Measurements from ENCODE around the gene ZNF324. TPM values are rescaled to one million over a fixed set of nuclear protein-coding genes. Genes with fewer than 3 reads are reported as not detected.
A peak's percentile ranks its signal among the peaks of the same experiment; 100 is the strongest.

ZNF324 gene
- polyA plus RNA-seq, 4 donors = 3.2 to 5.8 (median 4.2) TPM

- no peak for DNase-seq
- no peak for FAIRE-seq
- 22 to 23% (median 23%) methylated on average over 27 of the region's 27 CpGs for WGBS, 3 donors
- Histone ChIP-seq H3K36me3 (ENCODE audit: control insufficient read depth in 3 of 3, insufficient read depth in 2 of 3, low read depth in 1 of 3, low read length in 3 of 3) (peaks cover 0 to 60% (median 0%) of the 10 kb centered on the region in 3 donors), H3K4me3 (ENCODE audit: low read depth in 1 of 3, low read length in 3 of 3) (peak overlapping the region; percentile 26 to 93 (median 72)), H3K4me1 (ENCODE audit: control insufficient read depth in 3 of 3, insufficient read depth in 2 of 3, low read depth in 1 of 3, low read length in 2 of 3) (peaks cover 4 to 8% (median 6%) of the 10 kb centered on the region in 3 donors), H3K9me3 (ENCODE audit: control insufficient read depth in 2 of 2, insufficient read depth in 1 of 2, low read depth in 1 of 2, low read length in 1 of 2) (no peaks in the 10 kb centered on the region), H3K27ac (ENCODE audit: low read depth in 1 of 3, low read length in 2 of 3) (peak overlapping the region; percentile 38 to 94 (median 93)), H3K27me3 (ENCODE audit: control insufficient read depth in 3 of 3, insufficient read depth in 3 of 3, low read length in 3 of 3) (no peaks in the 10 kb centered on the region)
Observed at GRCh38 chr19:58474997-58475713, 8.3 kb downstream of the ZNF324 start.

GRCh38 chr19:58475714-58476497 lies 9.0 kb downstream of the ZNF324 start, which contains the start of gene ZNF446:
Gene ZNF446 (plus strand): TSS chr19:58476352. CDS start chr19:58477219, 867 bp downstream.
- WGBS, 3 donors = 0 to 1% (median 0%) methylated on average over 50 to 64 of the region's 64 CpGs
- peaks cover 0 to 61% (median 0%) of the 10 kb centered on the region in 3 donors for H3K36me3 ChIP-seq (ENCODE audit: control insufficient read depth in 3 of 3, insufficient read depth in 2 of 3, low read depth in 1 of 3, low read length in 3 of 3)
- no peaks in the 10 kb centered on the region for H3K9me3 ChIP-seq (ENCODE audit: control insufficient read depth in 2 of 2, insufficient read depth in 1 of 2, low read depth in 1 of 2, low read length in 1 of 2)
- DNase-seq = peak; percentile 98 to 99
- no peaks in the 10 kb centered on the region for H3K27me3 ChIP-seq (ENCODE audit: control insufficient read depth in 3 of 3, insufficient read depth in 3 of 3, low read length in 3 of 3)
- peaks cover 4 to 8% (median 6%) of the 10 kb centered on the region in 3 donors for H3K4me1 ChIP-seq (ENCODE audit: control insufficient read depth in 3 of 3, insufficient read depth in 2 of 3, low read depth in 1 of 3, low read length in 2 of 3)
- no peak for FAIRE-seq
- peak within 1 kb of the TSS; percentile 61 to 94 (median 93) for H3K27ac ChIP-seq (ENCODE audit: low read depth in 1 of 3, low read length in 2 of 3)
- peak within 1 kb of the TSS; percentile 46 to 93 (median 72) for H3K4me3 ChIP-seq (ENCODE audit: low read depth in 1 of 3, low read length in 3 of 3)

- WGBS, 3 donors = 3 to 5% (median 5%) methylated on average over 27 of the region's 27 CpGs
- H3K36me3 ChIP-seq (ENCODE audit: control insufficient read depth in 3 of 3, insufficient read depth in 2 of 3, low read depth in 1 of 3, low read length in 3 of 3) = peaks cover 0 to 65% (median 0%) of the 10 kb centered on the region in 3 donors
- H3K4me1 ChIP-seq (ENCODE audit: control insufficient read depth in 3 of 3, insufficient read depth in 2 of 3, low read depth in 1 of 3, low read length in 2 of 3) = peaks cover 4 to 8% (median 6%) of the 10 kb centered on the region in 3 donors
- H3K27ac ChIP-seq (ENCODE audit: low read depth in 1 of 3, low read length in 2 of 3) = peak overlapping the region; percentile 61 to 94 (median 93)
- FAIRE-seq (no peak), DNase-seq (peak in 1 of 2 donors; percentile 39)
- H3K9me3 ChIP-seq (ENCODE audit: control insufficient read depth in 2 of 2, insufficient read depth in 1 of 2, low read depth in 1 of 2, low read length in 1 of 2) = no peaks in the 10 kb centered on the region
- H3K4me3 ChIP-seq (ENCODE audit: low read depth in 1 of 3, low read length in 3 of 3) = peak overlapping the region; percentile 46 to 93 (median 72)
- no peaks in the 10 kb centered on the region for H3K27me3 ChIP-seq (ENCODE audit: control insufficient read depth in 3 of 3, insufficient read depth in 3 of 3, low read length in 3 of 3)
Observed at GRCh38 chr19:58476498-58477015, 9.7 kb downstream of the ZNF324 start.

- H3K4me3 ChIP-seq (ENCODE audit: low read depth in 1 of 3, low read length in 3 of 3) = no peak overlapping the region
- peak overlapping the region in 1 of 3 donors; percentile 94 for H3K27ac ChIP-seq (ENCODE audit: low read depth in 1 of 3, low read length in 2 of 3)
- DNase-seq (no peak), FAIRE-seq (no peak)
- no peaks in the 10 kb centered on the region for H3K27me3 ChIP-seq (ENCODE audit: control insufficient read depth in 3 of 3, insufficient read depth in 3 of 3, low read length in 3 of 3)
- H3K9me3 ChIP-seq (ENCODE audit: control insufficient read depth in 2 of 2, insufficient read depth in 1 of 2, low read depth in 1 of 2, low read length in 1 of 2) = no peaks in the 10 kb centered on the region
- H3K36me3 ChIP-seq (ENCODE audit: control insufficient read depth in 3 of 3, insufficient read depth in 2 of 3, low read depth in 1 of 3, low read length in 3 of 3) = peaks cover 0 to 61% (median 0%) of the 10 kb centered on the region in 3 donors
- peaks cover 4 to 8% (median 6%) of the 10 kb centered on the region in 3 donors for H3K4me1 ChIP-seq (ENCODE audit: control insufficient read depth in 3 of 3, insufficient read depth in 2 of 3, low read depth in 1 of 3, low read length in 2 of 3)
- WGBS, 3 donors = 87 to 92% (median 91%) methylated on average over 15 of the region's 15 CpGs
Observed at GRCh38 chr19:58477130-58477529, 10.2 kb downstream of the ZNF324 start.

- FAIRE-seq (no peak), DNase-seq (no peak)
- WGBS, 3 donors = 89 to 100% (median 96%) methylated on average over 1 of the region's 1 CpG
- Histone ChIP-seq H3K9me3 (ENCODE audit: control insufficient read depth in 2 of 2, insufficient read depth in 1 of 2, low read depth in 1 of 2, low read length in 1 of 2) (no peaks in the 10 kb centered on the region), H3K36me3 (ENCODE audit: control insufficient read depth in 3 of 3, insufficient read depth in 2 of 3, low read depth in 1 of 3, low read length in 3 of 3) (peaks cover 0 to 59% (median 0%) of the 10 kb centered on the region in 3 donors), H3K27ac (ENCODE audit: low read depth in 1 of 3, low read length in 2 of 3) (no peak overlapping the region), H3K4me3 (ENCODE audit: low read depth in 1 of 3, low read length in 3 of 3) (no peak overlapping the region), H3K27me3 (ENCODE audit: control insufficient read depth in 3 of 3, insufficient read depth in 3 of 3, low read length in 3 of 3) (no peaks in the 10 kb centered on the region), H3K4me1 (ENCODE audit: control insufficient read depth in 3 of 3, insufficient read depth in 2 of 3, low read depth in 1 of 3, low read length in 2 of 3) (peaks cover 4 to 8% (median 6%) of the 10 kb centered on the region in 3 donors)
Observed at GRCh38 chr19:58477871-58478270, 11.0 kb downstream of the ZNF324 start.

GRCh38 chr19:58479303-58479702 lies 12.4 kb downstream of the ZNF324 start:
- DNase-seq (no peak), FAIRE-seq (no peak)
- WGBS, 3 donors = 85 to 93% (median 90%) methylated on average over 6 to 7 of the region's 7 CpGs
- Histone ChIP-seq H3K9me3 (ENCODE audit: control insufficient read depth in 2 of 2, insufficient read depth in 1 of 2, low read depth in 1 of 2, low read length in 1 of 2) (no peaks in the 10 kb centered on the region), H3K27me3 (ENCODE audit: control insufficient read depth in 3 of 3, insufficient read depth in 3 of 3, low read length in 3 of 3) (no peaks in the 10 kb centered on the region), H3K27ac (ENCODE audit: low read depth in 1 of 3, low read length in 2 of 3) (no peak overlapping the region), H3K4me1 (ENCODE audit: control insufficient read depth in 3 of 3, insufficient read depth in 2 of 3, low read depth in 1 of 3, low read length in 2 of 3) (peaks cover 4 to 8% (median 6%) of the 10 kb centered on the region in 3 donors), H3K36me3 (ENCODE audit: control insufficient read depth in 3 of 3, insufficient read depth in 2 of 3, low read depth in 1 of 3, low read length in 3 of 3) (peaks cover 0 to 52% (median 0%) of the 10 kb centered on the region in 3 donors), H3K4me3 (ENCODE audit: low read depth in 1 of 3, low read length in 3 of 3) (no peak overlapping the region)

GRCh38 chr19:58479736-58480480 lies 13.0 kb downstream of the ZNF324 start:
- DNase-seq (no peak), FAIRE-seq (no peak)
- no peak overlapping the region for H3K4me3 ChIP-seq (ENCODE audit: low read depth in 1 of 3, low read length in 3 of 3)
- 89 to 94% (median 92%) methylated on average over 24 to 28 of the region's 28 CpGs for WGBS, 3 donors
- peaks cover 0 to 52% (median 0%) of the 10 kb centered on the region in 3 donors for H3K36me3 ChIP-seq (ENCODE audit: control insufficient read depth in 3 of 3, insufficient read depth in 2 of 3, low read depth in 1 of 3, low read length in 3 of 3)
- peaks cover 4 to 8% (median 5%) of the 10 kb centered on the region in 3 donors for H3K4me1 ChIP-seq (ENCODE audit: control insufficient read depth in 3 of 3, insufficient read depth in 2 of 3, low read depth in 1 of 3, low read length in 2 of 3)
- H3K27ac ChIP-seq (ENCODE audit: low read depth in 1 of 3, low read length in 2 of 3) = no peak overlapping the region
- no peaks in the 10 kb centered on the region for H3K9me3 ChIP-seq (ENCODE audit: control insufficient read depth in 2 of 2, insufficient read depth in 1 of 2, low read depth in 1 of 2, low read length in 1 of 2)
- no peaks in the 10 kb centered on the region for H3K27me3 ChIP-seq (ENCODE audit: control insufficient read depth in 3 of 3, insufficient read depth in 3 of 3, low read length in 3 of 3)

- no peaks in the 10 kb centered on the region for H3K9me3 ChIP-seq (ENCODE audit: control insufficient read depth in 2 of 2, insufficient read depth in 1 of 2, low read depth in 1 of 2, low read length in 1 of 2)
- peaks cover 3 to 8% (median 4%) of the 10 kb centered on the region in 3 donors for H3K4me1 ChIP-seq (ENCODE audit: control insufficient read depth in 3 of 3, insufficient read depth in 2 of 3, low read depth in 1 of 3, low read length in 2 of 3)
- no peak overlapping the region for H3K27ac ChIP-seq (ENCODE audit: low read depth in 1 of 3, low read length in 2 of 3)
- no peak overlapping the region for H3K4me3 ChIP-seq (ENCODE audit: low read depth in 1 of 3, low read length in 3 of 3)
- WGBS, 3 donors = 91 to 95% (median 94%) methylated on average over 18 to 20 of the region's 20 CpGs
- peaks cover 0 to 52% (median 0%) of the 10 kb centered on the region in 3 donors for H3K36me3 ChIP-seq (ENCODE audit: control insufficient read depth in 3 of 3, insufficient read depth in 2 of 3, low read depth in 1 of 3, low read length in 3 of 3)
- FAIRE-seq (no peak), DNase-seq (no peak)
- no peaks in the 10 kb centered on the region for H3K27me3 ChIP-seq (ENCODE audit: control insufficient read depth in 3 of 3, insufficient read depth in 3 of 3, low read length in 3 of 3)
Observed at GRCh38 chr19:58480481-58480830, 13.6 kb downstream of the ZNF324 start.
